Measurements from ENCODE around the gene AKT2. TPM values are rescaled to one million over a fixed set of nuclear protein-coding genes. Genes with fewer than 3 reads are reported as not detected.

The AKT2 gene
- total RNA-seq, 1 experiment from 2014 or later = 63.4 TPM

Other genes with a start within 250 kb of the AKT2 start
- gene ZNF780B, start 229.1 kb downstream of the AKT2 start, total RNA-seq (2014; rRNA removed; shearing (Covaris generic); ENCODE audit: low replicate concordance) = 1.9 and 3.1 TPM in 2 replicates
- 14.7 and 41.9 TPM in 2 replicates for gene ZNF780A, start 194.4 kb downstream of the AKT2 start, total RNA-seq (2014; rRNA removed; shearing (Covaris generic); ENCODE audit: low replicate concordance)
- gene MAP3K10, start 93.9 kb downstream of the AKT2 start, total RNA-seq (2014; rRNA removed; shearing (Covaris generic); ENCODE audit: low replicate concordance) = 9.4 and 20.0 TPM in 2 replicates
- not detected in 2 replicates for gene TTC9B, start 67.0 kb downstream of the AKT2 start, total RNA-seq (2014; rRNA removed; shearing (Covaris generic); ENCODE audit: low replicate concordance)
- gene CCNP, start 58.7 kb downstream of the AKT2 start, total RNA-seq (2014; rRNA removed; shearing (Covaris generic); ENCODE audit: low replicate concordance) = not detected in 2 replicates
- gene C19orf47, start 63.1 kb upstream of the AKT2 start, total RNA-seq (2014; rRNA removed; shearing (Covaris generic); ENCODE audit: low replicate concordance) = 14.7 and 32.8 TPM in 2 replicates
- gene PLD3, start 63.4 kb upstream of the AKT2 start, total RNA-seq (2014; rRNA removed; shearing (Covaris generic); ENCODE audit: low replicate concordance) = 381 and 440 TPM in 2 replicates
- gene HIPK4, start 104.8 kb upstream of the AKT2 start, total RNA-seq (2014; rRNA removed; shearing (Covaris generic); ENCODE audit: low replicate concordance) = not detected in 2 replicates
- gene PRX, start 128.0 kb upstream of the AKT2 start, total RNA-seq (2014; rRNA removed; shearing (Covaris generic); ENCODE audit: low replicate concordance) = 4.4 and 5.3 TPM in 2 replicates
- 31.7 and 35.5 TPM in 2 replicates for gene SERTAD1, start 140.6 kb upstream of the AKT2 start, total RNA-seq (2014; rRNA removed; shearing (Covaris generic); ENCODE audit: low replicate concordance)
- 68.2 and 68.5 TPM in 2 replicates for gene SERTAD3, start 159.0 kb upstream of the AKT2 start, total RNA-seq (2014; rRNA removed; shearing (Covaris generic); ENCODE audit: low replicate concordance)
- 649 and 783 TPM in 2 replicates for gene BLVRB, start 180.4 kb upstream of the AKT2 start, total RNA-seq (2014; rRNA removed; shearing (Covaris generic); ENCODE audit: low replicate concordance)
- gene SPTBN4, start 181.7 kb upstream of the AKT2 start, total RNA-seq (2014; rRNA removed; shearing (Covaris generic); ENCODE audit: low replicate concordance) = 4.2 and 6.3 TPM in 2 replicates